Upper lobe of left lung (tissue), 4 donors: ENCODE results near the gene TP63.

Experiments
- CTCF ChIP-seq, 6 experiments: fragments of 450-650 bp in 4 of 6; fragments of 200-600 bp in 2 of 6; sonication (generic) in 2 of 6; IDR thresholded peaks; one replicate each; pipeline ENCODE4 v1.5.1; 2016 to 2019; ENCODE audit warnings: antibody characterized with exemption in 6 of 6
- EP300 ChIP-seq, 4 donors: sonication (generic); formaldehyde crosslinking; IDR thresholded peaks; one replicate each; pipeline ENCODE4 v1.5.1; 2017; ENCODE audit warnings: antibody characterized with exemption in 4 of 4, control low read depth in 2 of 4
- POLR2A ChIP-seq, 4 donors: fragments of 450-650 bp; IDR thresholded peaks; one replicate each; pipeline ENCODE4 v1.5.1; 2016 to 2017; ENCODE audit warnings: antibody characterized with exemption in 4 of 4, mild to moderate bottlenecking in 2 of 4
- POLR2AphosphoS5 ChIP-seq, 2 donors: sonication (generic); formaldehyde crosslinking; IDR thresholded peaks; one replicate each; pipeline ENCODE4 v1.5.1; 2017; ENCODE audit warnings: antibody characterized with exemption in 2 of 2

DNA sequence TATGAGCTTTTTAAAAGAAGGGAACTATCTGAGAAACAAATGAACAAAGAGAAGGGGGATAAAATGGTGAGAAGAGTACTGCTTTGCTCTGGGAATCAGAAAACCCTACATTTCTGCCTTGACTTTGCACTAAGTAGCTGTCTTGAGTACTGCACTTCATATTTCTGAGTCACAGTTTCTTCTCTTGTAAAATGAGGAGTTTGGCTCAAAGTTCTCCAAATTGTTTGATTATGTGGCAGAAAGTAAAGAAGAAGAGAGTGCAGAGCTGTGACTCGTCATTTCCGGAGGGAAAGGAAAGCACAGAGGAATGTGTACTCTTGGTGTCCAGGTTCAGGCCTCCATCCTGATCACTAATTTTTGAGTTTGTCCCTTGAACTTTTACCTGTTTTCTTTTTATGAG, 54.7 kb downstream of the TP63 start:
- TF ChIP-seq CTCF (IDR thresholded peaks at IDR 0.05) (no peak), POLR2AphosphoS5 (IDR thresholded peaks at IDR 0.05) (no peak), POLR2A (IDR thresholded peaks at IDR 0.05) (no peak), EP300 (IDR thresholded peaks at IDR 0.05) (no peak)
